CMK (cell line): ENCODE measurements around the gene NMB.

ENCODE experiments used
- DNase-seq: peaks from one replicate; pipeline ENCODE4 v3.0.0-alpha.2; 2010; ENCODE audit warnings: low read depth

The NMB gene

GRCh38 chr15:84611631-84612030 is 46.4 kb downstream of the NMB start:
- no peak for DNase-seq

DNA sequence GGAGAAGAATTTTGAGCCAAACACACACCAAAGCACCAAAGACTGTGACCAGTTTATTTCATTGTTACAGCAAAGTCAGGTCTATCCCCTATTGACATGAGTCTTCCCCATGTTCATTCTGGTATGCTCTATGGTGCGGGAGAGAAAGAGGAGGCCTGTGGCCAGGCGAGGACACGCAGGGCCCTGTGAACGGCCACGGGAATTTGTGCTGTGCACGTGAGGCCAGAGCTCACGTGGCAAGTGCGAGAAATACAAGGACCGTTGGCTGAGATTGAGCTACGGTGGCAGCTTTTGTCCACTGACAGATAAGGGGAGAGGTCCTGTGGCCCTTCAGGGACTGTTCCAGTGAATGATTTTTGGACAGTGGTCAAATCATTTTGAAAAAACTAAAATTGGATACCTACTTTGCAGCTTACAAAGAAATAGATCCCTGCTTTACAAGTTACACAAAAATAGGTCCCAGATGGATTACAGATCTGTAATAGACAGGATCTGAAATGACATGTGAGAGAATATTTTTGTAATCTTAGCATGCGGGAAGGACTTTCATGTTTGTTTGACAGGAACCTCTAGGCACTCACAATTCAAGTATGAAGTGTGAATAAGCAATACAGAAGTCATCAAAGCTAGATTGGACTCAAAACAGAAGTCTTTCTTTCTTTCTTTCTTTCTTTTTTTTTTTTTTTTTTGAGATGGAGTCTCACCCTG is 48.0 kb downstream of the NMB start:
- DNase-seq: no peak

- no peak for DNase-seq
Observed at GRCh38 chr15:84608707-84609284, 49.2 kb downstream of the NMB start.

DNA sequence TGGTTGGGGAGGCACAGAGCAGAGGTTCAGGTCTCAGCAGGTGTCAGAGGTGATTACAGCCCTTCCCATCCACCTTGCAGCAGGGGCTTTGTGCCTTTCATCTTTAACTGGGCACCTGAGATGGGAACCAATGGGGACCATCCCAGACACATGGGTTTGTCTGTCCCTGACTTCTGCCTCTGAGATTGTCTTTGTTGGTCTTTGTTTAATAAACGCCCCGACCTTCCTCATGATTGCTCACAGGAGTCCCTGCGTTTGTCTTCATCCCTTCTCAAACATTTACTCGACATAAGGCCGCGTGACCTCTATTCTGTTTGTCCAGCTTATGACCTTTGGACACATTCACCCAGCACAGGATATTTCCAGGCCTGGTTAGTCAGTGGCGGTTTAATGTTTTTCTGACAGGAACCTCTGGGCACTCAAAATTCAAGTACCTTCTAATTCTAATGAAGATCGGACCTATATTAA is 51.3 kb downstream of the NMB start:
- no peak for DNase-seq

DNA sequence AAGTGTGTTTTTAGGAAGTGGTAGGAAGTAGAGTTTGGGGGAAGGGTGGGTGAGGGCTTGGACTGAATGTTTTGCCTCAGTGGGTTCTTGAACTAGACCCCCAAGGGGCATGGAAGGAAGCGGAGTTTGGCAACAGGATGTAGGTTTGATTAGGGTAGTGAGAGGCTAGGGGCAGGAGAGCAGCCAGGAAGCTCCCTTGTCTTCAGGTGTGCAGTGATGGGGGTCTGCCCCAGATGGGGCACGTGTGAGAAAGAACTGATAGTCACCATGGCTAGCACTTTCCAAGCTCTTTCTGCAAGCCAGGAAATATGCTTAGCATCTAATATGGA is 52.5 kb downstream of the NMB start:
- no peak for DNase-seq
